Colonic mucosa (tissue), 4 donors: ENCODE measurements around the gene RANGRF. TPM values are rescaled to one million over a fixed set of nuclear protein-coding genes. Genes with fewer than 3 reads are reported as not detected.

Experiments
- DNase-seq: peaks from one replicate; pipeline ENCODE4 v3.0.0-alpha.2; 2020
- H3K27ac ChIP-seq: fragments of 200-600 bp; one replicate; pipeline ENCODE4 v1.8.0; 2021
- H3K27me3 ChIP-seq: fragments of 200-600 bp; one replicate; pipeline ENCODE4 v1.8.0; 2021
- H3K36me3 ChIP-seq: fragments of 200-600 bp; one replicate; pipeline ENCODE4 v1.8.0; 2021
- H3K4me1 ChIP-seq: fragments of 200-600 bp; one replicate; pipeline ENCODE4 v1.8.0; 2021; ENCODE audit warnings: mild to moderate bottlenecking
- H3K4me3 ChIP-seq: fragments of 200-600 bp; one replicate; pipeline ENCODE4 v1.8.0; 2021
- H3K9ac ChIP-seq, 2 donors: one replicate each; pipeline ENCODE4 v1.7.0; 2013; ENCODE audit warnings: control low read depth in 2 of 2, low read depth in 2 of 2, low read length in 2 of 2
- H3K9me3 ChIP-seq: fragments of 200-600 bp; one replicate; pipeline ENCODE4 v1.8.0; 2021
- CTCF ChIP-seq: fragments of 200-600 bp; IDR thresholded peaks from one replicate; pipeline ENCODE4 v1.8.0; 2022; ENCODE audit warnings: antibody characterized with exemption, mild to moderate bottlenecking
- intact Hi-C: fragments of 100-400 bp; cut with DNase I; formaldehyde crosslinking; loops from one replicate; pipeline ENCODE4 v1.14.1; 2022
- total RNA-seq, 2 donors: library from RNA; stranded (reverse); fragmentation: NEBNext Ultra II Directional in 1 of 2; extraction: Animal tissue kit (Norgen Biotek cat#: 25700) in 1 of 2; gene quantifications; one replicate each; pipeline ENCODE4 v1.2.1, GENCODE V29; 2021
- donor health status: healthy.
- donor health status: DM: no; HTN: no; CAD: no.
- donor health status: DM: no; HTN: no; CAD: no.

Gene RANGRF
- total RNA-seq, 2 donors from 2014 or later: 16.8 to 26.5 TPM

- Histone ChIP-seq H3K4me1 (no peaks in the 10 kb centered on the region), H3K4me3 (no peak overlapping the region), H3K27me3 (peaks cover 14% of the 10 kb centered on the region), H3K9me3 (no peaks in the 10 kb centered on the region), H3K9ac (no peak overlapping the region), H3K36me3 (no peaks in the 10 kb centered on the region), H3K27ac (no peak overlapping the region)
- intact Hi-C loops: no loop called here
- no peak for TF ChIP-seq CTCF
- DNase-seq: no peak
These were observed 22.8 kb downstream of the RANGRF start for GRCh38 chr17:8311131-8311790.

- H3K9me3 ChIP-seq: no peaks in the 10 kb centered on the region
- no peak overlapping the region for H3K27ac ChIP-seq
- H3K27me3 ChIP-seq: peaks cover 14% of the 10 kb centered on the region
- no peaks in the 10 kb centered on the region for H3K4me1 ChIP-seq
- no peaks in the 10 kb centered on the region for H3K36me3 ChIP-seq
- no peak for TF ChIP-seq CTCF
- no peak overlapping the region for H3K4me3 ChIP-seq
- intact Hi-C loops: no loop called here
- H3K9ac ChIP-seq: no peak overlapping the region
- DNase-seq: no peak
These were observed 23.8 kb downstream of the RANGRF start for GRCh38 chr17:8312251-8312650.

GRCh38 chr17:8312726-8313600 lies 24.5 kb downstream of the RANGRF start:
- no peak for TF ChIP-seq CTCF

GRCh38 chr17:8314797-8315763 lies 26.6 kb downstream of the RANGRF start:
- Histone ChIP-seq H3K27me3 (peaks cover 14% of the 10 kb centered on the region), H3K4me3 (no peak overlapping the region)
- intact Hi-C loops: no loop called here

More at GRCh38 chr17:8312726-8313600, 24.5 kb downstream of the RANGRF start:
- Histone ChIP-seq H3K27ac (no peak overlapping the region), H3K4me3 (no peak overlapping the region), H3K36me3 (no peaks in the 10 kb centered on the region), H3K9me3 (no peaks in the 10 kb centered on the region), H3K27me3 (peaks cover 14% of the 10 kb centered on the region), H3K9ac (no peak overlapping the region), H3K4me1 (no peaks in the 10 kb centered on the region)
- DNase-seq: no peak
- intact Hi-C loops: no loop called here

More at GRCh38 chr17:8314797-8315763, 26.6 kb downstream of the RANGRF start:
- Histone ChIP-seq H3K27ac (no peak overlapping the region), H3K36me3 (no peaks in the 10 kb centered on the region), H3K9me3 (no peaks in the 10 kb centered on the region), H3K9ac (no peak overlapping the region), H3K4me1 (no peaks in the 10 kb centered on the region)
- no peak for DNase-seq
- TF ChIP-seq CTCF: no peak
